Kasumi-1 (cell line): Measurements from ENCODE around the gene MYBL2.

ENCODE experiments used
- DNase-seq, 2 experiments: peaks; one replicate each; lab custom pipeline; 2025; lab: John Stamatoyannopoulos, UW

MYBL2 gene

GRCh38 chr20:43682446-43682845, 15.5 kb downstream of the MYBL2 start:
- DNase-seq = no peak

GRCh38 chr20:43686820-43687219, 19.9 kb downstream of the MYBL2 start:
- DNase-seq = no peak

- DNase-seq = no peak
Measured at GRCh38 chr20:43689165-43689564, 22.3 kb downstream of the MYBL2 start.

- DNase-seq = no peak
Measured at GRCh38 chr20:43690943-43691598, 24.2 kb downstream of the MYBL2 start.

- DNase-seq = peak; percentile 44 to 55
Measured at GRCh38 chr20:43691928-43692524, 25.1 kb downstream of the MYBL2 start.

GRCh38 chr20:43694763-43695162, 27.8 kb downstream of the MYBL2 start:
- no peak for DNase-seq

GRCh38 chr20:43695571-43695970, 28.7 kb downstream of the MYBL2 start:
- no peak for DNase-seq

GRCh38 chr20:43699941-43700565, 33.1 kb downstream of the MYBL2 start:
- DNase-seq = no peak

- no peak for DNase-seq
Measured at GRCh38 chr20:43700627-43701026, 33.7 kb downstream of the MYBL2 start.

- DNase-seq = no peak
Measured at GRCh38 chr20:43702502-43702901, 35.6 kb downstream of the MYBL2 start.

GRCh38 chr20:43710370-43711044, 43.6 kb downstream of the MYBL2 start:
- no peak for DNase-seq

GRCh38 chr20:43711098-43711654, 44.3 kb downstream of the MYBL2 start:
- DNase-seq = no peak

- no peak for DNase-seq
Measured at GRCh38 chr20:43715044-43715443, 48.1 kb downstream of the MYBL2 start.

GRCh38 chr20:43715511-43715910, 48.6 kb downstream of the MYBL2 start:
- no peak for DNase-seq

- no peak for DNase-seq
Measured at GRCh38 chr20:43716123-43716522, 49.2 kb downstream of the MYBL2 start.

- no peak for DNase-seq
Measured at GRCh38 chr20:43716757-43717615, 50.1 kb downstream of the MYBL2 start.

- no peak for DNase-seq
Measured at GRCh38 chr20:43717616-43717995, 50.7 kb downstream of the MYBL2 start.

- DNase-seq = no peak
Measured at GRCh38 chr20:43720007-43720406, 53.1 kb downstream of the MYBL2 start.

GRCh38 chr20:43721097-43721428, 54.1 kb downstream of the MYBL2 start:
- no peak for DNase-seq

GRCh38 chr20:43721429-43722152, 54.7 kb downstream of the MYBL2 start:
- DNase-seq = no peak

GRCh38 chr20:43722153-43722505, 55.2 kb downstream of the MYBL2 start:
- no peak for DNase-seq
